ENCODE measurements around the gene SRBD1.

DNA sequence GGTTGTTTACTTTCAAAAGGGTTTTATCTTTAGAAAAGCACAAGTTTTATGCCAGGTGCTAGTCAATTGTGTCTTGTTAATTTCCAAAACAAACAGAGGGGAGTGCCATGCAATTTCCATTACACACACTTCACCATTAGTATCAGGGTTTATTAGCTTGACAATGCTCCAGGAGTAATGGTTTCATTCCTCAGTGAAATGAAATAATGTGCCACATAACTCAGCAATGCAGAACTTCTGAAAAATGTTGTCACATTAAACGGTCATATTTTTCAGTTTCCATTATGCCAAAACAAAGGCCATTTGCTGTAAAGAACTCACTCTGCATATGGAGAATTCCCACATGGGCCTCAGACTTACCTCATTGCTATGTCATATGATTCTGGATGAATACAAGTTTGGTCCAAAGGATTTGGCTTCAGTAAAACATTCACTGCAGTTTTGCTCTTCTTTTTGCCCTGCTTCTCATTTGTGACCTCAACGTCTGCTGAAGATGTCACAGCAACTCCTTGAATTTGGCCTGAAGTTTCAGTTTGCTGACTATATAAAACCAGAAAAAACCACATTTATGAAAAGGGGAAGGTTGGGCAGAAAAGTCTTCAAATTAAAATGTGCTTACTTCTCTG is 198.2 kb downstream of the SRBD1 start:
- TF ChIP-seq, protein P1, sequence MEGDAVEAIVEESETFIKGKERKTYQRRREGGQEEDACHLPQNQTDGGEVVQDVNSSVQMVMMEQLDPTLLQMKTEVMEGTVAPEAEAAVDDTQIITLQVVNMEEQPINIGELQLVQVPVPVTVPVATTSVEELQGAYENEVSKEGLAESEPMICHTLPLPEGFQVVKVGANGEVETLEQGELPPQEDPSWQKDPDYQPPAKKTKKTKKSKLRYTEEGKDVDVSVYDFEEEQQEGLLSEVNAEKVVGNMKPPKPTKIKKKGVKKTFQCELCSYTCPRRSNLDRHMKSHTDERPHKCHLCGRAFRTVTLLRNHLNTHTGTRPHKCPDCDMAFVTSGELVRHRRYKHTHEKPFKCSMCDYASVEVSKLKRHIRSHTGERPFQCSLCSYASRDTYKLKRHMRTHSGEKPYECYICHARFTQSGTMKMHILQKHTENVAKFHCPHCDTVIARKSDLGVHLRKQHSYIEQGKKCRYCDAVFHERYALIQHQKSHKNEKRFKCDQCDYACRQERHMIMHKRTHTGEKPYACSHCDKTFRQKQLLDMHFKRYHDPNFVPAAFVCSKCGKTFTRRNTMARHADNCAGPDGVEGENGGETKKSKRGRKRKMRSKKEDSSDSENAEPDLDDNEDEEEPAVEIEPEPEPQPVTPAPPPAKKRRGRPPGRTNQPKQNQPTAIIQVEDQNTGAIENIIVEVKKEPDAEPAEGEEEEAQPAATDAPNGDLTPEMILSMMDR (IDR thresholded peaks at IDR 0.05), result no peak
- no peak for TF ChIP-seq ZFX (IDR thresholded peaks at IDR 0.05; ENCODE audit: borderline replicate concordance)

Data from 22Rv1 (cell line).